GM18867 (cell line): ENCODE measurements around the gene ZNF564.
"Not testable (repeated sequence)": the region's sequence is repeated elsewhere in the genome, so short reads cannot be mapped to it uniquely, and the experiment has no call there.

Experiments used
- ATAC-seq: cut with Tn5 transposase; IDR thresholded peaks from one replicate; pipeline ENCODE4 v1.9.1; 2021; ENCODE audit warnings: mild to moderate bottlenecking, moderate library complexity; ENCODE audit not compliant: unreplicated experiment

The ZNF564 gene

GRCh38 chr19:12513531-12514061 lies 37.7 kb downstream of the ZNF564 start:
- no peak for ATAC-seq

DNA sequence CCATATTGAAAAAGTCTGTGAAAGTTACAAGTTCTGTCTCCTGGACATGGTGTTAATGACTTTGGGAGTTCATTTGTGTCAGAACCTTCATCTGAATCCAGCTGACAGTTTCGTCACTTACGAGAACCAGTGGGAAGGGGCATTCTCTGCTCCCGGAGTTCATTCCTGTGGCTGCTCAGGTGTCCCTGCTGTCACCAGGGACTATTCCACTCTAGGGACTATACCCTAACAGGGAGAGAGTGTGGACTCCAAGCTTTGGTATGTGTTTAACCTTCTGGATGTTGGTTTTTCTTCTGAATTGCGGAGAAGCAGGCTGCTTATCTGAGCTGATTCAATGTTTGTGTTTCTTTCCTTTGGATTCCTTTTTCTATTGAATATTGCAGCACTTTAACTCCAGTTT lies 54.2 kb downstream of the ZNF564 start:
- no peak for ATAC-seq

DNA sequence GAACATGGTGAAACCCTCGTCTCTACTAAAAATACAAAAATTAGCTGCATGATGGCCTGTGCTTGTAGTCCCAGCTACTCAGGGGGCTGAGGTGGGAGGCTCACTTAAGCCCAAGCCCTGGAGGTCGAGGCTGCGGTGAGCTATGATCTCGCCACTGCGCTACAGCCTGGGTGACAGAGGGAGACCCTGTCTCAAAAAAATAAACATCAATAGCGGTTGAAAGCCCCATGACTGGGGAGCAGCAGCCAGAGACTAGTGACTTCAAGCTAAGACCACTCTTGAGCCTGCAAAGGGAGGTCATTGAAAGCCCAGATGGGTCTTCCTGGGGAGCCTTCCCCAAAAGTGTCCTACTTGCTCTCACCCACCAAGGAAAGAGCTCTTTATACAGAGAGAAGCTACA lies 54.8 kb downstream of the ZNF564 start:
- no peak for ATAC-seq

DNA sequence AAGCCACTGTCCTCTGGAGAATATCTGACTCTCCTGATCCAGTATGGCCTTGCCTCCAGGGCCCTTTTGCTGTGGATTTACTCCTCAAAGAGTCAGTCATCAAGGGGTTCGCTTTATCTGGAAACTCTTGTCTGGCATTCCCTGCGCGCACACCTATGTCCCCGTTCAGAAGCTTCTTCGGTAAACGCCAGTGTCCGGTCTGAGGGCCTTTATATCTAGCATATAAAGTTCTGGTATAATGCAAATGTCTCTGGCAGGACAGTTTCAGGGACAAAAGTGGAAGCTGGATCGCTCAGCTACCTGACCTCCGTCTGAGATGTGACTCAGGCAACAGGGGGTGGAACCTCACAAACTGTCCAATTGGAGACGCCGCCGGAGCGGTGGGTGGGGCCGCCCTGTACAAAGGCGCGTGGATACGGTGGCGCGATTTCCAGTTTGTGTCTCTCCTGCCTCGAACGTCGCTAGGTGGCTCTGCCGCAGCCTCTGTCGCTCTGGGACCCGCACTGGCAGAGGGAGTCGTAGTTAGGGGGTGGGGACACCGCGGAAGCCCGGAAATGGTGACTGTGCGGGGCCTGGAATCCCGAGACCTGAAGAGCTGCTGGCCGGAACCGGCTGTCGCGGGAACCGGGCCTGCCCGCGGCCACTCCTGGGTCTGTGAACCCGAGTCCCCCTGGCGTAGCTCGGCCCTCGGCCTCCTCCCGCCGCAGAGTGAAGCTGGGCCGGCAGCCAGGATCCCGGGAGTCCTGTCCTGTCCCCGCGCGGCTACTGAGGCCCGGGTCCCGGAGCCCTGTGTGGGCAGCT lies 56.1 kb downstream of the ZNF564 start:
- peak; percentile 65 for ATAC-seq

DNA sequence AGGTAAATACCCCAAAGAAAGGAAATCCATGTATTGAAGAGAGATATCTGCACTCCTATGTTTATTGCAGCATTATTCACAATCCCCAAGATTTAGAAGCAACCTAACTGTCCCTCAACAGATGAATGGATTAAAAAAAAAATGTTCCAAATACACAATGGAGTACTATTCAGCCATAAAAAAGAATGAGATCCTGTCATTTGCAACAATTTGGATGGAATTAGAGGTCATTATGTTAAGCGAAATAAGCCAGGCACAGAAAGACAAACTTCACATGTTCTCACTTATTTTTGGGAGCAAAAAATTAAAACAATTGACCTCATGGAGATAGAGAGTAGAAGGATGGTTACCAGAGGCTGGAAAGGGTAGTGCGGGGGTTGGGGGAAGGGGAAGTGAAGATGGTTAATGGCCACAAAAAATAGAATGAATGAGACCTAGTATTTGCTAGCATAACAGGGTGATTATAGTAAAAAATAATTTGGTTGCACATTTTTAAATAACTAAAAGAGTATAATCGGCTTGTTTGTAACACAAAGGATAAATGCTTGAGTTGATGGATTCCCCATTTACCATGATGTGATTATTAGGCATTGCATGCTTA lies 56.9 kb downstream of the ZNF564 start:
- no peak for ATAC-seq

DNA sequence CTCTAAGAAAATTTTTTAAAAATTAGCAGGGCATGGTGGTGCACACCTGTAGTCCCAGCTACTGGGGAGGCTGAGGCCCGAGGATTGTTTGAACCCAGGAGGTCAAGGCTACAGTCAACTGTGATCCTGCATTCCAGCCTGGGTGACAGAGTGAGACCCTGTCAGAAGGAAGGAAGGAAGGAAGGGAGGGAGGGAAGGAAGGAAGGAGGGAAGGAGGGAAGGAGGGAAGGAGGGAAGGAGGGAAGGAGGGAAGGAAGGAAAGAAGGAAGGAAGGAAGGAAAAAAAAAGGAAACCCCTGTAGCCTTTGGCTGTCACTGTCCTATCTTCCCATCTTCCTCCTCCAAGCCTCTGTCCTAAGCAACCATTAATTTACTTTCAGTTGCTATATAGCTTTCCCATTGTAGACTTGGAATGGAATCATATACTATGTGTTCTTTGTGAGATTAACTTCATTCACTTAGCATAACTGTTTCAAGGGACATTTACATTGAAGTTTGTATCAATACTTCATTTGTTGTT lies 65.0 kb downstream of the ZNF564 start:
- ATAC-seq, result not testable (repeated sequence)

DNA sequence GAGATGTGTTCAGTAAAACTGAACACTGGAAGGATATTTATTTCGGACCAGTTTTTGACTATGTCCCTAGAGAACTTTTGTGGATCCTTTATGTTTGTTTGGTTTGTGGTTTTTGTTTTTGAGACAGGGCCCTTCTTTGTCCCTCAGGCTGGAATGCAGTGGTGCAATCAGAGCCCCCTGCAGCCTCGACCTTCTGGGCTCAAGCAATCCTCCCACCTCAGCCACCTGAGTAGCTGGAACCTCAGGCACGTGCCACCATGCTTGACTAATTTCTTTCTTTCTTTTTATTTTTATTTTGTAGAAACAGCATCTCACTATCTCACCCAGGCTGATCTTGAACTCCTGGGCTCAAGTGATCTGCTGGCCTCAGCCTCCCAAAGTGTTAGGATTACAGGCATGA lies 65.7 kb downstream of the ZNF564 start:
- ATAC-seq, result no peak

GRCh38 chr19:12485052-12485416 lies 66.2 kb downstream of the ZNF564 start:
- no peak for ATAC-seq

- peak; percentile 96 for ATAC-seq
These were observed 66.8 kb downstream of the ZNF564 start, which contains the start of gene ZNF709 for GRCh38 chr19:12484371-12485051. Gene ZNF709, minus strand, starts transcription at chr19:12484816. Its CDS starts 159 bp downstream, at chr19:12484657.

- peak; percentile 6 for ATAC-seq
These were observed 67.3 kb downstream of the ZNF564 start for GRCh38 chr19:12484011-12484370.

DNA sequence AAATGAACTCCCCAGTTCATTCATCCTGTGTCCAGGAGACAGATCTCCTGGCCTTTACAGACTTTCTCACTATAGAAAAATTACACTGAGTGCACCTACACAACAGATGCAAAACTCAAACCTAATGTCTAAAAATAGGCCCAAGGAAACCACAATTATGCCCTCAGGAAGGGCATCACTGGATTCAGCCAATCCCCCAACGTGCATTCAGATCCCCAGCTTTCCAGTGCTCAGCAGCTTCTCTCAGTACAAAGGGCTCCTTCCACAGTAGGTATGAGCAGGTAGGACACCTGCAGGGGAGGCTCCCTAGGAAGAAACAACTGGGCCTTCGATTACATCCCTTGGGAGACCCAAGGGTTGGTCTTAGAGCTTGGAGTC lies 68.8 kb downstream of the ZNF564 start:
- no peak for ATAC-seq

DNA sequence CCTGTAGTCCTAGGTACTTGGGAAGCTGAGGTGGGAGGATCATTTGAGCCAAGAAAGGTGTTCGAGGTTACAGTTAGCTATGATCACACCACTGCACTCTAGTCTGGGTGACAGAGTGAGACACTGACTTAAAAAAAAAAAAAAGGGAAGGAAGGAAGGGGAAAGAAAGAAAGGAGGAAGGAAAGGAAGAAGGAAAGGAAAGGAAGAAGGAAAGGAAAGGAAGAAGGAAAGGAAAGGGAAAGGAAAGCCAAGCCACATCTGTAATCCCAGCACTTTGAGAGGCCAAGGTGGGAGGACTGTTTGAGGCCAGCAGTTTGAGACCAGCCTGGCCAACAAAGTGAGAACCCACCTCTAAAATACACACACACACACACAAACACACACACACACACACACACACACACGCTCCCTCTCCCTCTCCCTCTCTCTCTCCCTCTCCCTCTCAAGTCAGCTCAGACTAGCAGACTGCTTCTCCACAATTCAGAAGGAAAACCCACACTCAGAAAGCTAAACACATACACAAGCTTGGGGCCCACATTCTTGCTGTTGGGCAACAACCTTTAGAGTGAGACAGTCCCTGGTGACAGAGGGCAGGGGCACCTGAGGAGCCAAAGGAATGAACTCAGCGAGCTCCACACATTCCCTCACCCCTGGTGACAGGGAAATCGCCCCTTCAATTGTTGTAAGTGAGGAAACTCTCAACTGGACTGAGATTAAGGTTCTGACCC lies 69.3 kb downstream of the ZNF564 start:
- ATAC-seq, result no peak

DNA sequence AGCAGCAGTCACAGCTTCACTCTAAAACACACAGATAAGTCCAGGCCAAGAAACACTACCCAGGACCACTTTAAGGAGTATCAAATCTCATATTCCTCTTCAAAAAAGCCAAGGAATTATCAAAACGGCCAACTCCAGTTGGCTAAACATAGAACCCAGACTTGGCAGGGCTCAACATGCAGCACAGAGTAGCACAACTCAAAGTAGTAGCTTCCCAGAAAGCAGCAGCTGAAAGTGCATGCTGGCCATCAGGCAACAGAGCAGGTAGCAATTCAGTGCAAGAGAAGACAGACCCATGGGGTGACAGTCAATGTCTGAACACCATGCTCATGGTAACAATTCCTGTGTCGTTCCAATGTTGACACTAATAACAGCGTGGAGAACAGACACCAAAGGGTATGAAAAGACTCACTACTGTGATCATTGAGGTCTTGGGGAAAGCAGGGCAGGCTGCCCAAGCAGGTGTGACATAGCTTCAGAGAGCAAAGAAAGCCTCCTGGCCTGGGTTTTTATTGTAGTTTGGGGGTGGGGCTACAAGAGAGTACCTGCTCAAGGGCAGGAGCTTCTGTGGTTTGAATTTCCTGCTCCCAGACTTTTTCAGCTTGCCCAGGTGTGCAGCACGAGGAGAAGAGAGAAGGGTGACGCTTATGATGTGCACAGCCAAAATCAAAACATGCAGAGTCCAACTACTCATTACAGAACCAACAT lies 72.9 kb downstream of the ZNF564 start:
- no peak for ATAC-seq
